HG03097 (cell line): ENCODE results near the gene MBTPS1.

Experiments
- ATAC-seq: cut with Tn5 transposase; IDR thresholded peaks from one replicate; pipeline ENCODE4 v1.9.1; 2021; ENCODE audit not compliant: unreplicated experiment, low FRiP score

The MBTPS1 gene

GRCh38 chr16:84116720-84117493 is at the start of gene MBTPS1:
MBTPS1 (minus strand) TSS chr16:84116942; CDS start chr16:84101783, 15,159 bp downstream.
- ATAC-seq: peak; percentile 93

- ATAC-seq: no peak
These were observed 49.0 kb upstream of the MBTPS1 start for GRCh38 chr16:84165746-84166145.

- ATAC-seq: no peak
These were observed 45.1 kb upstream of the MBTPS1 start for GRCh38 chr16:84161801-84162200.

GRCh38 chr16:84161037-84161436 is 44.3 kb upstream of the MBTPS1 start:
- ATAC-seq: no peak

GRCh38 chr16:84159800-84160199 is 43.1 kb upstream of the MBTPS1 start:
- no peak for ATAC-seq

- no peak for ATAC-seq
These were observed 42.3 kb upstream of the MBTPS1 start for GRCh38 chr16:84159007-84159406.

GRCh38 chr16:84156342-84156784 is 39.6 kb upstream of the MBTPS1 start:
- ATAC-seq: no peak

- no peak for ATAC-seq
These were observed 39.0 kb upstream of the MBTPS1 start for GRCh38 chr16:84155771-84156170.

GRCh38 chr16:84155226-84155625 is 38.5 kb upstream of the MBTPS1 start:
- no peak for ATAC-seq

GRCh38 chr16:84153660-84154214 is 37.0 kb upstream of the MBTPS1 start:
- no peak for ATAC-seq

GRCh38 chr16:84150926-84151325 is 34.2 kb upstream of the MBTPS1 start:
- ATAC-seq: no peak

- ATAC-seq: peak; percentile 84
These were observed 28.3 kb upstream of the MBTPS1 start, which contains the start of the genes DNAAF1 and HSDL1 for GRCh38 chr16:84144859-84145639. DNAAF1 (plus strand) TSS chr16:84145308; CDS start chr16:84145441, 133 bp downstream. HSDL1 (minus strand) TSS chr16:84145177; CDS start chr16:84131321, 13,856 bp downstream.

GRCh38 chr16:84144209-84144858 is 27.6 kb upstream of the MBTPS1 start:
- ATAC-seq: no peak

- ATAC-seq: no peak
These were observed 27.1 kb upstream of the MBTPS1 start for GRCh38 chr16:84143784-84144199.

GRCh38 chr16:84143081-84143480 is 26.3 kb upstream of the MBTPS1 start:
- no peak for ATAC-seq

GRCh38 chr16:84141143-84141670 is 24.5 kb upstream of the MBTPS1 start:
- ATAC-seq: no peak

- no peak for ATAC-seq
These were observed 23.0 kb upstream of the MBTPS1 start for GRCh38 chr16:84139628-84140258.

GRCh38 chr16:84138824-84139627 is 22.3 kb upstream of the MBTPS1 start:
- peak; percentile 65 for ATAC-seq

GRCh38 chr16:84138500-84138823 is 21.7 kb upstream of the MBTPS1 start:
- no peak for ATAC-seq
